Measurements from ENCODE around the gene SLC12A7. TPM values are rescaled to one million over a fixed set of nuclear protein-coding genes. Genes with fewer than 3 reads are reported as not detected.
A peak's percentile ranks its signal among the peaks of the same experiment; 100 is the strongest.

SLC12A7 gene
- total RNA-seq, 1 donor from 2014 or later = 30.5 TPM

DNA sequence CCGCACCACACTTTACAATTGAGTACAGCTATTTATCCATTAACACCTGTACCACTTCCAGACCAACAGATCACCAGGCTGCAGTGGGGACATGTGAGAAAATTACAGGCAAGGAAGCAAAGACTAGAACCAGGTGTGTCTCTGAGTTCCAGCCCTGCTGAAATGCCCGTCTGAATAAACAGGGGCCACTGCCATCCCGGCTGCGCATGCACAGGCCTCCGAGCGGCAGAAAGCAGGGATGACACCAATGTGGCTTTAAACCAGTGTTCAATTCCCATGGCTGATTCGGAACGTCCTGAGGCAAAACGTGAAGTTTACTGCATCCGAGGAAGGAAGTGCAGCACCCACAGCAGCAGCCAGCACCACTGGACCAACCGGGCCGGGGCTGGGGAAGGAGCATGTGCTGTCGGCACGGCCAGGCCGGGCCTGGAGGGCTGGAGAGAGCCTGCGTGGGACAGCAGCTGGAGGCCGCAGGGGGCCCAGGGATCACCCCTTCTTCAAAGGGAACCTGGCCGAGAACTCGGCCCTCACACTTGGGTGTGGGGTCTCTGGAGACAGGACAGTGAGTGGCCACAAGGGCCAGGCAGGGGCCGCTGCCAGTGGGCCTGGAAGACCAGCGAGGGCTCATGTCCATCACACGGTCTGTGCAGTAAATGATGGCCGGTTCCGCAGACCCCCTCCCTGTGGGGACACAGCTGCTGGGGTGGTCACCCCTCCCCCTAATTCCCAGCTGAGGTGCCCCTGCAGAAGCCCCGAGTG, 33.0 kb upstream of the SLC12A7 start:
- no peaks in the 10 kb centered on the region for H4K20me1 ChIP-seq (ENCODE audit: insufficient read depth, low read length)
- no peak overlapping the region for H3K4me2 ChIP-seq (ENCODE audit: low read length)
- H3K79me2 ChIP-seq (ENCODE audit: insufficient read depth, low read length) = no peaks in the 10 kb centered on the region
- Mint-ChIP-seq H3K4me3 (ENCODE audit: unreplicated experiment) (no peak overlapping the region), H3K4me1 (ENCODE audit: low read depth, unreplicated experiment) (peaks cover 1% of the 10 kb centered on the region), H3K36me3 (ENCODE audit: low read depth, unreplicated experiment) (no peaks in the 10 kb centered on the region), H3K27me3 (ENCODE audit: low read depth, unreplicated experiment) (peaks cover 19% of the 10 kb centered on the region), H3K9me3 (ENCODE audit: unreplicated experiment) (no peaks in the 10 kb centered on the region), H3K27ac (ENCODE audit: unreplicated experiment) (peak overlapping the region; percentile 62)
- FAIRE-seq (no peak), DNase-seq (ENCODE audit: low read depth) (no peak)
- no peak overlapping the region for H3K27ac ChIP-seq (ENCODE audit: low read depth, low read length)
- peaks cover 2% of the 10 kb centered on the region for H3K27me3 ChIP-seq (ENCODE audit: insufficient read depth, low read length)
- no peaks in the 10 kb centered on the region for H3K36me3 ChIP-seq (ENCODE audit: insufficient read depth, low read length)
- no peak overlapping the region for H2AFZ ChIP-seq (ENCODE audit: low read depth, low read length)
- H3K9me3 ChIP-seq (ENCODE audit: insufficient read depth, low read depth, low read length) = no peaks in the 10 kb centered on the region
- H3K9ac ChIP-seq (ENCODE audit: low read length) = no peak overlapping the region
- TF ChIP-seq, protein P1, sequence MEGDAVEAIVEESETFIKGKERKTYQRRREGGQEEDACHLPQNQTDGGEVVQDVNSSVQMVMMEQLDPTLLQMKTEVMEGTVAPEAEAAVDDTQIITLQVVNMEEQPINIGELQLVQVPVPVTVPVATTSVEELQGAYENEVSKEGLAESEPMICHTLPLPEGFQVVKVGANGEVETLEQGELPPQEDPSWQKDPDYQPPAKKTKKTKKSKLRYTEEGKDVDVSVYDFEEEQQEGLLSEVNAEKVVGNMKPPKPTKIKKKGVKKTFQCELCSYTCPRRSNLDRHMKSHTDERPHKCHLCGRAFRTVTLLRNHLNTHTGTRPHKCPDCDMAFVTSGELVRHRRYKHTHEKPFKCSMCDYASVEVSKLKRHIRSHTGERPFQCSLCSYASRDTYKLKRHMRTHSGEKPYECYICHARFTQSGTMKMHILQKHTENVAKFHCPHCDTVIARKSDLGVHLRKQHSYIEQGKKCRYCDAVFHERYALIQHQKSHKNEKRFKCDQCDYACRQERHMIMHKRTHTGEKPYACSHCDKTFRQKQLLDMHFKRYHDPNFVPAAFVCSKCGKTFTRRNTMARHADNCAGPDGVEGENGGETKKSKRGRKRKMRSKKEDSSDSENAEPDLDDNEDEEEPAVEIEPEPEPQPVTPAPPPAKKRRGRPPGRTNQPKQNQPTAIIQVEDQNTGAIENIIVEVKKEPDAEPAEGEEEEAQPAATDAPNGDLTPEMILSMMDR (IDR thresholded peaks at IDR 0.05; ENCODE audit: insufficient read depth, low read depth, low read length) = no peak
- TF ChIP-seq EZH2 (IDR thresholded peaks at IDR 0.05; ENCODE audit: insufficient read depth, low read length) = no peak
- no peaks in the 10 kb centered on the region for H3K4me1 ChIP-seq (ENCODE audit: insufficient read depth, low read length)
- H3K4me3 ChIP-seq (ENCODE audit: insufficient read depth, low read depth, low read length) = no peak overlapping the region

DNA sequence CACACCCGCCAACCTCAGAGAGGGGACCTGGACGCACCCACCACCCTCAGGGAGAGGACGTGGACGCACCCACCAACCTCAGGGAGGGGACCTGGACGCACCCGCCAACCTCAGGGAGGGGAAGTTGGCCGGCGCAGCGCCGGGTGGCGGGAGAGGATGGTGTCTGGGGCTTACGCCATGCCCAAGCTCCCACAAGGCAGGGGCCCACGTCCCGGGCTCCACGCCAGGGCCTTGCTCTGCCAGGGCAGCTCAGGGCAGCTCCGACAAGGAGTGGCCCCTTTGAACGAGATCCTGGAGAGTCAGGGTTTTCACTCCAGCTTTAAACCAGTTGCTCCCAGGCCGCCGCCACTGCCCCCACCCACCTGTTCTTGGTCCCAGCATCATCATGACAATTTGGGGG, 32.2 kb upstream of the SLC12A7 start:
- TF ChIP-seq EZH2 (IDR thresholded peaks at IDR 0.05; ENCODE audit: insufficient read depth, low read length) = no peak
- TF ChIP-seq, protein P1 (IDR thresholded peaks at IDR 0.05; ENCODE audit: insufficient read depth, low read depth, low read length) = no peak

DNA sequence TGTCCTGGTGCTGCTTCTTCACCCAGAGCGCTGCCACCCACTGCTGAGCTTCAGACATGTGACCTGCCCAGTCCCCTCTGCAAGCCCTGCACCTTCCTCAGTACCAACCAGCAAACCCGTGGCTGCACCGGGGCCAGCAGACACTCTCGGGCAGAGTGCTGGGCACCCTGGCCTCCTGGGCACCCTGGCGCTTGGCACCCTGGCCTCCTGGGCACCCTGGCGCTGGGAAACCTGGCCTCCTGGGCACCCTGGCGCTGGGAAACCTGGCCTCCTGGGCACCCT, 31.7 kb upstream of the SLC12A7 start:
- no peak for FAIRE-seq
- H3K36me3 Mint-ChIP-seq (ENCODE audit: low read depth, unreplicated experiment) = no peaks in the 10 kb centered on the region
- H3K4me3 Mint-ChIP-seq (ENCODE audit: unreplicated experiment) = no peak overlapping the region
- peaks cover 1% of the 10 kb centered on the region for H3K4me1 Mint-ChIP-seq (ENCODE audit: low read depth, unreplicated experiment)
- no peak overlapping the region for H3K27ac ChIP-seq (ENCODE audit: low read depth, low read length)
- no peaks in the 10 kb centered on the region for H3K79me2 ChIP-seq (ENCODE audit: insufficient read depth, low read length)
- no peak overlapping the region for H3K4me3 ChIP-seq (ENCODE audit: insufficient read depth, low read depth, low read length)
- peaks cover 16% of the 10 kb centered on the region for H3K27me3 Mint-ChIP-seq (ENCODE audit: low read depth, unreplicated experiment)
- H3K27ac Mint-ChIP-seq (ENCODE audit: unreplicated experiment) = no peak overlapping the region
- H3K27me3 ChIP-seq (ENCODE audit: insufficient read depth, low read length) = peaks cover 2% of the 10 kb centered on the region
- no peaks in the 10 kb centered on the region for H3K36me3 ChIP-seq (ENCODE audit: insufficient read depth, low read length)
- no peak overlapping the region for H3K4me2 ChIP-seq (ENCODE audit: low read length)
- H3K9me3 ChIP-seq (ENCODE audit: insufficient read depth, low read depth, low read length) = no peaks in the 10 kb centered on the region
- no peak overlapping the region for H3K9ac ChIP-seq (ENCODE audit: low read length)
- no peaks in the 10 kb centered on the region for H3K9me3 Mint-ChIP-seq (ENCODE audit: unreplicated experiment)
- H3K4me1 ChIP-seq (ENCODE audit: insufficient read depth, low read length) = no peaks in the 10 kb centered on the region
- TF ChIP-seq EZH2 (IDR thresholded peaks at IDR 0.05; ENCODE audit: insufficient read depth, low read length) = no peak
- TF ChIP-seq, protein P1 (IDR thresholded peaks at IDR 0.05; ENCODE audit: insufficient read depth, low read depth, low read length) = no peak
- no peaks in the 10 kb centered on the region for H4K20me1 ChIP-seq (ENCODE audit: insufficient read depth, low read length)
- H2AFZ ChIP-seq (ENCODE audit: low read depth, low read length) = no peak overlapping the region
- DNase-seq (ENCODE audit: low read depth) = no peak

More for the DNA sequence above, 32.2 kb upstream of the SLC12A7 start:
- no peak for FAIRE-seq
- H3K27me3 ChIP-seq (ENCODE audit: insufficient read depth, low read length) = peaks cover 2% of the 10 kb centered on the region
- H3K79me2 ChIP-seq (ENCODE audit: insufficient read depth, low read length) = no peaks in the 10 kb centered on the region
- H3K4me1 ChIP-seq (ENCODE audit: insufficient read depth, low read length) = no peaks in the 10 kb centered on the region
- H3K4me2 ChIP-seq (ENCODE audit: low read length) = no peak overlapping the region
- H4K20me1 ChIP-seq (ENCODE audit: insufficient read depth, low read length) = no peaks in the 10 kb centered on the region
- no peak overlapping the region for H3K4me3 ChIP-seq (ENCODE audit: insufficient read depth, low read depth, low read length)
- no peaks in the 10 kb centered on the region for H3K9me3 ChIP-seq (ENCODE audit: insufficient read depth, low read depth, low read length)
- no peak overlapping the region for H2AFZ ChIP-seq (ENCODE audit: low read depth, low read length)
- Mint-ChIP-seq H3K4me1 (ENCODE audit: low read depth, unreplicated experiment) (peaks cover 1% of the 10 kb centered on the region), H3K27me3 (ENCODE audit: low read depth, unreplicated experiment) (peaks cover 16% of the 10 kb centered on the region), H3K27ac (ENCODE audit: unreplicated experiment) (peak overlapping the region; percentile 62), H3K36me3 (ENCODE audit: low read depth, unreplicated experiment) (no peaks in the 10 kb centered on the region), H3K9me3 (ENCODE audit: unreplicated experiment) (no peaks in the 10 kb centered on the region), H3K4me3 (ENCODE audit: unreplicated experiment) (no peak overlapping the region)
- no peak overlapping the region for H3K27ac ChIP-seq (ENCODE audit: low read depth, low read length)
- DNase-seq (ENCODE audit: low read depth) = no peak
- no peaks in the 10 kb centered on the region for H3K36me3 ChIP-seq (ENCODE audit: insufficient read depth, low read length)
- H3K9ac ChIP-seq (ENCODE audit: low read length) = no peak overlapping the region

Data from astrocyte (in vitro differentiated cells and primary cell).